K562 (cell line): ENCODE data around the gene KYAT1. TPM values are rescaled to one million over a fixed set of nuclear protein-coding genes. Genes with fewer than 3 reads are reported as not detected.
A peak's percentile ranks its signal among the peaks of the same experiment; 100 is the strongest.

Source experiments
- ATAC-seq: fragments of 200-7000 bp; cut with Tn5 transposase; 3 replicates; pipeline ENCODE4 v1.9.1; 2020; ENCODE audit warnings: moderate library complexity
- BruUV-seq: library from RNA; stranded (reverse); fragments of 400-500 nt; replicated peaks from 2 replicates; lab custom pipeline; 2021; lab: Mats Ljungman, UMichigan
- CTCF ChIA-PET: fragments of 300-600 bp; formaldehyde crosslinking; extraction: SDS; loops from one replicate; lab custom pipeline; 2021; ENCODE audit warnings: low intra/inter-chr PET ratio; lab: Yijun Ruan, JAX
- POLR2A ChIA-PET: fragments of 300-600, 350-650 bp; sonication (Branson Sonifier 250); formaldehyde crosslinking; extraction: SDS; loops from one replicate; lab custom pipeline; 2021; ENCODE audit warnings: antibody characterized with exemption, inconsistent platforms; lab: Yijun Ruan, JAX
- DNase-seq, 4 experiments: peaks; one replicate each; pipeline versions ENCODE4 v3.0.0 to v3.0.0-alpha.2; 2011 to 2018; ENCODE audit warnings: low spot score in 3 of 4, mixed read lengths in 3 of 4; ENCODE audit errors: extremely low read depth in 1 of 4
- FAIRE-seq: peaks from 2 replicates; lab custom pipeline; 2011; peaks lifted over from hg19 to GRCh38; lab: Jason Lieb, UNC
- H2AFZ ChIP-seq: 2 replicates; pipeline ENCODE4 v1.6.0; 2011; ENCODE audit warnings: low read depth, low read length, control low read depth, inconsistent platforms
- H3K27ac ChIP-seq: fragments of 200-600 bp; 3 replicates; pipeline ENCODE4 v1.8.0; 2011; ENCODE audit warnings: low read depth, mild to moderate bottlenecking, control low read depth, inconsistent platforms, low read length, moderate library complexity, mixed read lengths; ENCODE audit errors: extremely low read depth
- H3K27me3 ChIP-seq, 2 experiments: fragments of 300-600 bp in 1 of 2; 2 replicates in 1 of 2; 3 replicates in 1 of 2; pipeline versions ENCODE4 v1.6.0 to v1.8.0; 2011; ENCODE audit warnings: inconsistent platforms in 2 of 2, low read length in 2 of 2, mild to moderate bottlenecking in 1 of 2, mixed read lengths in 1 of 2, moderate library complexity in 1 of 2; ENCODE audit not compliant: control insufficient read depth in 2 of 2, insufficient read depth in 2 of 2
- H3K36me3 ChIP-seq: fragments of 300-600 bp; 3 replicates; pipeline ENCODE4 v1.8.0; 2011; ENCODE audit warnings: mild to moderate bottlenecking, low read length, inconsistent platforms; ENCODE audit not compliant: control insufficient read depth, insufficient read depth
- H3K4me1 ChIP-seq, 2 experiments: fragments of 200-600 bp in 1 of 2; replicated peaks in 1 of 2; 2 replicates in 1 of 2; 3 replicates in 1 of 2; pipeline versions ENCODE4 v1.5.1 to v1.8.0; 2011; ENCODE audit warnings: inconsistent platforms in 2 of 2, low read length in 2 of 2, mild to moderate bottlenecking in 1 of 2, mixed read lengths in 1 of 2, moderate library complexity in 1 of 2; ENCODE audit not compliant: control insufficient read depth in 2 of 2, insufficient read depth in 2 of 2
- H3K4me2 ChIP-seq: 2 replicates; pipeline ENCODE4 v1.6.1; 2011; ENCODE audit warnings: low read length, control low read depth, inconsistent platforms, mixed read lengths; ENCODE audit not compliant: insufficient read depth
- H3K4me3 ChIP-seq: fragments of 200-600 bp; sonication (generic), shearing (Covaris generic); 2 replicates; pipeline ENCODE4 v1.5.1; 2016; ENCODE audit warnings: control low read depth, inconsistent platforms
- H3K79me2 ChIP-seq: fragments of 200-600 bp; 3 replicates; pipeline ENCODE4 v1.8.0; 2011; ENCODE audit warnings: low read length, inconsistent platforms; ENCODE audit not compliant: control insufficient read depth, insufficient read depth
- H3K9ac ChIP-seq, 2 experiments: 2 replicates each; pipeline versions ENCODE4 v1.6.0 to v1.6.1; 2011; ENCODE audit warnings: low read depth in 2 of 2, low read length in 2 of 2, control low read depth in 1 of 2, inconsistent platforms in 1 of 2, mild to moderate bottlenecking in 1 of 2, mixed read lengths in 1 of 2; ENCODE audit not compliant: insufficient read depth in 1 of 2
- H3K9me1 ChIP-seq: one replicate; pipeline ENCODE4 v1.6.0; 2011; ENCODE audit warnings: inconsistent platforms, mild to moderate bottlenecking, low read length, moderate library complexity; ENCODE audit not compliant: control insufficient read depth, insufficient read depth
- H3K9me3 ChIP-seq: replicated peaks from 2 replicates; pipeline ENCODE4 v1.5.1; 2011; ENCODE audit warnings: low read depth, low read length, inconsistent platforms; ENCODE audit not compliant: control insufficient read depth, insufficient read depth
- H4K20me1 ChIP-seq: replicated peaks from 2 replicates; pipeline ENCODE4 v1.6.1; 2011; ENCODE audit warnings: low read length, inconsistent platforms, mixed read lengths; ENCODE audit not compliant: control insufficient read depth, insufficient read depth
- BDP1 ChIP-seq: IDR thresholded peaks from 3 replicates; pipeline ENCODE4 v1.6.1; 2011; ENCODE audit not compliant: insufficient read length, insufficient read depth
- CC2D1A ChIP-seq: fragments of 450-650 bp; IDR thresholded peaks from 2 replicates; pipeline ENCODE4 v1.6.1; 2017; ENCODE audit warnings: mild to moderate bottlenecking
- EGR1 ChIP-seq: fragments of 450-650 bp; conservative IDR thresholded peaks from 2 replicates; pipeline ENCODE4 v1.6.1; 2017; ENCODE audit warnings: mild to moderate bottlenecking
- ELF1 ChIP-seq: fragments of 200-800 bp; sonication (Bioruptor generic); IDR thresholded peaks from 2 replicates; pipeline ENCODE4 v1.6.1; 2016; ENCODE audit warnings: missing genetic modification characterization, missing compliant biosample characterization
- NRF1 ChIP-seq, 2 experiments: fragments of 450-650 bp; IDR thresholded peaks in 1 of 2; conservative IDR thresholded peaks in 1 of 2; 2 replicates each; pipeline ENCODE4 v1.6.1; 2014; ENCODE audit warnings: mild to moderate bottlenecking in 2 of 2
- POU5F1 ChIP-seq: fragments of 150-350 bp; IDR thresholded peaks from 2 replicates; pipeline ENCODE4 v1.6.1; 2014; ENCODE audit warnings: borderline replicate concordance, low read length, low read depth, mild to moderate bottlenecking; ENCODE audit not compliant: partially characterized antibody
- RNF2 ChIP-seq: sonication (generic); IDR thresholded peaks from 2 replicates; pipeline ENCODE4 v1.6.1; 2016
- ZNF282 ChIP-seq: sonication (generic); formaldehyde crosslinking; IDR thresholded peaks from 2 replicates; pipeline ENCODE4 v1.8.1; 2023; ENCODE audit warnings: missing genetic modification reagents
- WGBS: fragments of 100-300 bp; shearing (Covaris generic); methylation state at CpG from one replicate; pipeline ENCODE4 v1.1.6; 2016; ENCODE audit warnings: low coverage, mixed read lengths; ENCODE audit not compliant: insufficient coverage; ENCODE audit errors: missing lambda C conversion rate; 5-methylcytosine and 5-hydroxymethylcytosine counted together
- in situ Hi-C: fragments of 300-500 bp; cut with MboI; formaldehyde crosslinking; loops from 4 replicates; pipeline ENCODE4 v1.15.0; 2018; ENCODE audit warnings: inconsistent platforms, mixed read lengths
- intact Hi-C: fragments of 100-400 bp; cut with micrococcal nuclease; formaldehyde crosslinking; loops from 2 replicates; pipeline ENCODE4 v1.14.2; 2022
- polyA plus RNA-seq, 8 experiments: library from polyadenylated mRNA; depleted of rRNA in 4 of 8; stranded (reverse) in 5 of 8; unstranded in 3 of 8; fragments of >200 nt; fragmentation: Nextera tagmentation in 2 of 8; fragmentation: Illumina TruSeq in 1 of 8; extraction: Ambion mirVana in 2 of 8; extraction: Trizol in 1 of 8; gene quantifications; 2 replicates each; pipeline versions ENCODE4 v1.2.1 to v1.2.3, GENCODE V29; 2011 to 2014; ENCODE audit warnings: inconsistent platforms in 1 of 8, missing spikeins in 1 of 8
- total RNA-seq, 7 experiments: library from RNA; depleted of rRNA in 6 of 7; stranded (reverse); fragments of >200 nt in 6 of 7; fragmentation: Illumina TruSeq in 2 of 7; extraction: Trizol in 2 of 7; gene quantifications; 2 replicates each; pipeline versions ENCODE4 v1.2.1 to v1.2.3, GENCODE V29; 2011 to 2021; ENCODE audit warnings: low replicate concordance in 1 of 7
- TF ChIP-seq, protein P1 (sequence below): fragments of 450-650 bp; formaldehyde crosslinking; IDR thresholded peaks from 2 replicates; pipeline ENCODE4 v1.4.0; 2022; ENCODE audit warnings: missing genetic modification characterization
- TF ChIP-seq, protein P2 (sequence below): fragments of 450-650 bp; IDR thresholded peaks from 2 replicates; pipeline ENCODE4 v1.7.1; 2018; ENCODE audit warnings: mild to moderate bottlenecking, low read depth; ENCODE audit not compliant: partially characterized antibody
- TF ChIP-seq, protein P3 (sequence below): fragments of 450-650 bp; IDR thresholded peaks from 2 replicates; pipeline ENCODE4 v1.6.1; 2016

Gene KYAT1
- total and polyA plus RNA-seq, 9 of the 15 experiments (the other 6 are each of a cell fraction or from before 2014, with no cell fraction given): 6.4 to 16.8 (median 11.1) TPM

- CTCF ChIA-PET: interaction anchor here (1.0 to 1.3 kb wide), 2 partner anchors 78 to 227 kb away, joined by 3 read pairs; partner anchors contain the start of gene PKN3
- no peak for DNase-seq
- Histone ChIP-seq H3K27me3 (no peaks in the 10 kb centered on the region; a peak in 1 of 5 replicates), H2AFZ (no peak overlapping the region), H3K4me1 (peaks cover 4 to 10% of the 10 kb centered on the region in 2 experiments; a peak in 4 of 5 replicates), H3K4me3 (no peak overlapping the region), H3K9ac (no peak overlapping the region; a peak in 1 of 4 replicates), H3K9me1 (no peaks in the 10 kb centered on the region), H3K27ac (no peak overlapping the region), H3K79me2 (no peaks in the 10 kb centered on the region), H4K20me1 (no peaks in the 10 kb centered on the region), H3K9me3 (no peaks in the 10 kb centered on the region), H3K4me2 (no peak overlapping the region), H3K36me3 (no peaks in the 10 kb centered on the region)
- intact Hi-C loops (no loop called here), in situ Hi-C loops (loop anchor here (5.0 kb wide), 2 partner anchors 67 to 197 kb away; no protein-coding TSS in a partner anchor)
- ATAC-seq: no peak
- TF ChIP-seq EGR1: no peak
- no peak for TF ChIP-seq ZNF282 (CRISPR knock-in tag)
- TF ChIP-seq POU5F1: no peak
- TF ChIP-seq CC2D1A: no peak
- peak; percentile 46 for FAIRE-seq
- BruUV-seq: no TSS peak
- WGBS: 43% methylated on average over 4 of the region's 4 CpGs
- POLR2A ChIA-PET: interaction anchor here (0.6 to 0.9 kb wide), 4 partner anchors 8 to 227 kb away, joined by 3 to 4 read pairs (median 3); partner anchors contain the start of gene PKN3
Observed at GRCh38 chr9:128929560-128929959, 47.8 kb upstream of the KYAT1 start.

DNA sequence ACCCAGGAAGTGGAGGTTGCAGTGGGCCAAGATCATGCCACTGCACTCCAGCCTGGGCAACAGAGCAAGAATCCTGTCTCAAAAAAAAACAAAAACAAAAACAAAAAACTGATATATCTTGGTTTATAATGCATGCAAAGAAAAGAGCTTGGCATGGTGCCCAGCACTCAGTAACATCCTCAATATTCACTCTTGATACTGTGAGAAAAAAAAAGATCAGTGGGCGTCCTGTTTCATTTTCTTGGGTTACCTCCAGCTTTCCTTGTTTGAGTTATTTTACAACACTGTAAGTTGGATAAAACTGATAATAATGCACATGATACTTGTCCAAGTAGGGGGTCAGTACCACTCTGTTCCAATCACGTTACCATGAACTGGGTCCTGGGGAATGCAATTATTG, 46.9 kb upstream of the KYAT1 start:
- no peak for FAIRE-seq
- TF ChIP-seq, protein P1, sequence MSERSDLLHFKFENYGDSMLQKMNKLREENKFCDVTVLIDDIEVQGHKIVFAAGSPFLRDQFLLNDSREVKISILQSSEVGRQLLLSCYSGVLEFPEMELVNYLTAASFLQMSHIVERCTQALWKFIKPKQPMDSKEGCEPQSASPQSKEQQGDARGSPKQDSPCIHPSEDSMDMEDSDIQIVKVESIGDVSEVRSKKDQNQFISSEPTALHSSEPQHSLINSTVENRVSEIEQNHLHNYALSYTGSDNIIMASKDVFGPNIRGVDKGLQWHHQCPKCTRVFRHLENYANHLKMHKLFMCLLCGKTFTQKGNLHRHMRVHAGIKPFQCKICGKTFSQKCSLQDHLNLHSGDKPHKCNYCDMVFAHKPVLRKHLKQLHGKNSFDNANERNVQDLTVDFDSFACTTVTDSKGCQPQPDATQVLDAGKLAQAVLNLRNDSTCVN (CRISPR knock-in tag): no peak
- no peak for TF ChIP-seq NRF1 (conservative IDR thresholded peaks at IDR 0.05 in 1 of 2, IDR thresholded peaks at IDR 0.05 in 1 of 2)
- TF ChIP-seq RNF2: no peak
- TF ChIP-seq, protein P2, sequence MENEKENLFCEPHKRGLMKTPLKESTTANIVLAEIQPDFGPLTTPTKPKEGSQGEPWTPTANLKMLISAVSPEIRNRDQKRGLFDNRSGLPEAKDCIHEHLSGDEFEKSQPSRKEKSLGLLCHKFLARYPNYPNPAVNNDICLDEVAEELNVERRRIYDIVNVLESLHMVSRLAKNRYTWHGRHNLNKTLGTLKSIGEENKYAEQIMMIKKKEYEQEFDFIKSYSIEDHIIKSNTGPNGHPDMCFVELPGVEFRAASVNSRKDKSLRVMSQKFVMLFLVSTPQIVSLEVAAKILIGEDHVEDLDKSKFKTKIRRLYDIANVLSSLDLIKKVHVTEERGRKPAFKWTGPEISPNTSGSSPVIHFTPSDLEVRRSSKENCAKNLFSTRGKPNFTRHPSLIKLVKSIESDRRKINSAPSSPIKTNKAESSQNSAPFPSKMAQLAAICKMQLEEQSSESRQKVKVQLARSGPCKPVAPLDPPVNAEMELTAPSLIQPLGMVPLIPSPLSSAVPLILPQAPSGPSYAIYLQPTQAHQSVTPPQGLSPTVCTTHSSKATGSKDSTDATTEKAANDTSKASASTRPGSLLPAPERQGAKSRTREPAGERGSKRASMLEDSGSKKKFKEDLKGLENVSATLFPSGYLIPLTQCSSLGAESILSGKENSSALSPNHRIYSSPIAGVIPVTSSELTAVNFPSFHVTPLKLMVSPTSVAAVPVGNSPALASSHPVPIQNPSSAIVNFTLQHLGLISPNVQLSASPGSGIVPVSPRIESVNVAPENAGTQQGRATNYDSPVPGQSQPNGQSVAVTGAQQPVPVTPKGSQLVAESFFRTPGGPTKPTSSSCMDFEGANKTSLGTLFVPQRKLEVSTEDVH: no peak
- no peak for TF ChIP-seq ELF1 (tag)
- TF ChIP-seq, protein P3, sequence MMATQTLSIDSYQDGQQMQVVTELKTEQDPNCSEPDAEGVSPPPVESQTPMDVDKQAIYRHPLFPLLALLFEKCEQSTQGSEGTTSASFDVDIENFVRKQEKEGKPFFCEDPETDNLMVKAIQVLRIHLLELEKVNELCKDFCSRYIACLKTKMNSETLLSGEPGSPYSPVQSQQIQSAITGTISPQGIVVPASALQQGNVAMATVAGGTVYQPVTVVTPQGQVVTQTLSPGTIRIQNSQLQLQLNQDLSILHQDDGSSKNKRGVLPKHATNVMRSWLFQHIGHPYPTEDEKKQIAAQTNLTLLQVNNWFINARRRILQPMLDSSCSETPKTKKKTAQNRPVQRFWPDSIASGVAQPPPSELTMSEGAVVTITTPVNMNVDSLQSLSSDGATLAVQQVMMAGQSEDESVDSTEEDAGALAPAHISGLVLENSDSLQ: no peak
- no peak for TF ChIP-seq BDP1

More for the DNA sequence above, 46.9 kb upstream of the KYAT1 start:
- Histone ChIP-seq H4K20me1 (no peaks in the 10 kb centered on the region), H3K27ac (no peak overlapping the region), H3K4me3 (no peak overlapping the region), H3K36me3 (no peaks in the 10 kb centered on the region), H3K9ac (peak overlapping the region in 1 of 2 experiments; percentile 9; a peak in 1 of 4 replicates), H3K9me1 (no peaks in the 10 kb centered on the region), H3K9me3 (no peaks in the 10 kb centered on the region), H3K4me2 (no peak overlapping the region), H3K27me3 (no peaks in the 10 kb centered on the region; a peak in 1 of 5 replicates), H3K4me1 (peaks cover 4 to 10% of the 10 kb centered on the region in 2 experiments; a peak in 4 of 5 replicates), H2AFZ (no peak overlapping the region), H3K79me2 (no peaks in the 10 kb centered on the region)
- intact Hi-C loops (loop anchor here (1.0 kb wide), 2 partner anchors 65 to 195 kb away; no protein-coding TSS in a partner anchor), in situ Hi-C loops (loop anchor here (5.0 kb wide), 2 partner anchors 66 to 196 kb away; no protein-coding TSS in a partner anchor)
- BruUV-seq: no TSS peak
- 44% methylated on average over 2 of the region's 2 CpGs for WGBS
- ChIA-PET CTCF (interaction anchor here (1.1 to 2.1 kb wide), 3 partner anchors 65 to 196 kb away, joined by 4 to 15 read pairs (median 14); no protein-coding TSS in a partner anchor), POLR2A (interaction anchor here (0.6 to 0.9 kb wide), 3 partner anchors 16 to 226 kb away, joined by 3 read pairs; partner anchors contain the start of gene PKN3)
- no peak for DNase-seq
- ATAC-seq: no peak
